HFFc6 (cell line): ENCODE measurements around the gene TOMM34. TPM values are rescaled to one million over a fixed set of nuclear protein-coding genes. Genes with fewer than 3 reads are reported as not detected.
A peak's percentile ranks its signal among the peaks of the same experiment; 100 is the strongest.

Experiments used
- DNase-seq: peaks from one replicate; pipeline ENCODE4 v3.0.0-alpha.2; 2018
- H3K27ac Mint-ChIP-seq: 2 replicates; pipeline ENCODE4 v1.8.0; 2020; ENCODE audit warnings: mild to moderate bottlenecking, mixed read lengths
- H3K27me3 Mint-ChIP-seq: 2 replicates; pipeline ENCODE4 v1.8.0; 2021; ENCODE audit warnings: mild to moderate bottlenecking, moderate library complexity, mixed read lengths; ENCODE audit not compliant: insufficient read depth
- H3K36me3 Mint-ChIP-seq: 2 replicates; pipeline ENCODE4 v1.8.0; 2021; ENCODE audit warnings: low read depth, mixed read lengths
- H3K4me1 Mint-ChIP-seq: 2 replicates; pipeline ENCODE4 v1.8.0; 2020; ENCODE audit warnings: low read depth, mixed read lengths
- H3K4me3 Mint-ChIP-seq: 2 replicates; pipeline ENCODE4 v1.8.0; 2020; ENCODE audit warnings: mild to moderate bottlenecking, moderate library complexity, mixed read lengths
- H3K9me3 Mint-ChIP-seq: 2 replicates; pipeline ENCODE4 v1.8.0; 2020; ENCODE audit warnings: mild to moderate bottlenecking, mixed read lengths
- total RNA-seq, 6 experiments: library from RNA; stranded (reverse); fragmentation: NEBNext Ultra II Directional; extraction: Animal tissue kit (Norgen Biotek cat#: 25700); gene quantifications; 2 replicates in 1 of 6; 3 replicates in 5 of 6; pipeline ENCODE4 v1.2.3, GENCODE V29; 2021
- TF ChIP-seq, protein P1 (sequence below): fragments of 200-600 bp; sonication (generic); IDR thresholded peaks from 2 replicates; pipeline ENCODE4 v1.5.0; 2021; ENCODE audit warnings: antibody characterized with exemption, mild to moderate bottlenecking

The TOMM34 gene
- total RNA-seq, 6 experiments from 2014 or later: 88.5 to 96.5 (median 93.0) TPM

- H3K27ac Mint-ChIP-seq: peak overlapping the region; percentile 90; the same call in 1 of the 2 replicates
- H3K4me1 Mint-ChIP-seq: peaks cover 63% of the 10 kb centered on the region
- H3K36me3 Mint-ChIP-seq: peaks cover 38% of the 10 kb centered on the region
- no peak for DNase-seq
- H3K9me3 Mint-ChIP-seq: no peaks in the 10 kb centered on the region
- peak overlapping the region; percentile 93 for H3K4me3 Mint-ChIP-seq
- no peaks in the 10 kb centered on the region for H3K27me3 Mint-ChIP-seq
- TF ChIP-seq, protein P1, sequence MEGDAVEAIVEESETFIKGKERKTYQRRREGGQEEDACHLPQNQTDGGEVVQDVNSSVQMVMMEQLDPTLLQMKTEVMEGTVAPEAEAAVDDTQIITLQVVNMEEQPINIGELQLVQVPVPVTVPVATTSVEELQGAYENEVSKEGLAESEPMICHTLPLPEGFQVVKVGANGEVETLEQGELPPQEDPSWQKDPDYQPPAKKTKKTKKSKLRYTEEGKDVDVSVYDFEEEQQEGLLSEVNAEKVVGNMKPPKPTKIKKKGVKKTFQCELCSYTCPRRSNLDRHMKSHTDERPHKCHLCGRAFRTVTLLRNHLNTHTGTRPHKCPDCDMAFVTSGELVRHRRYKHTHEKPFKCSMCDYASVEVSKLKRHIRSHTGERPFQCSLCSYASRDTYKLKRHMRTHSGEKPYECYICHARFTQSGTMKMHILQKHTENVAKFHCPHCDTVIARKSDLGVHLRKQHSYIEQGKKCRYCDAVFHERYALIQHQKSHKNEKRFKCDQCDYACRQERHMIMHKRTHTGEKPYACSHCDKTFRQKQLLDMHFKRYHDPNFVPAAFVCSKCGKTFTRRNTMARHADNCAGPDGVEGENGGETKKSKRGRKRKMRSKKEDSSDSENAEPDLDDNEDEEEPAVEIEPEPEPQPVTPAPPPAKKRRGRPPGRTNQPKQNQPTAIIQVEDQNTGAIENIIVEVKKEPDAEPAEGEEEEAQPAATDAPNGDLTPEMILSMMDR: no peak
Measured at GRCh38 chr20:44958276-44958675, 1.9 kb downstream of the TOMM34 start.

DNA sequence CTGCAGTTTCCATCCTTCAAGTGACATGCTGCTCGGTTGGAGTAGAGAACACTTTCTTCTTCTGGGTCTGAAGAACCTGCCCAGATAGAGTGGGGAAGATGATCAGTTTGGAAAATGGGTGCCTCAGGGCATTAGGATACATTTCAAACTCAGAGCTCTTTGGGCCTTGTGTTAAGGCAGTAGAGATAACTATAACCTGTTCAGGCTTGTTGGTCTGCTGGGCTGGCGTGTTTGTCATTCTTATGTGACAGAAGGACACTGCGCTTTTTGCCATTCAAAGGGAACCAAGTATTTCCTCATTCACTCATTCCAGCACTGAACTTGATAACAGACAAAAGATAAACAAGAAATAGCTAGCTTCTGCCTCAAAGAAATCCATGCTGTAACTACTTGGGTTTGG, 3.8 kb downstream of the TOMM34 start:
- Mint-ChIP-seq H3K27me3 (no peaks in the 10 kb centered on the region), H3K4me1 (peaks cover 62% of the 10 kb centered on the region), H3K36me3 (peaks cover 52% of the 10 kb centered on the region), H3K4me3 (no peak overlapping the region), H3K27ac (no peak overlapping the region), H3K9me3 (no peaks in the 10 kb centered on the region)
- no peak for DNase-seq
- TF ChIP-seq, protein P1: no peak

DNA sequence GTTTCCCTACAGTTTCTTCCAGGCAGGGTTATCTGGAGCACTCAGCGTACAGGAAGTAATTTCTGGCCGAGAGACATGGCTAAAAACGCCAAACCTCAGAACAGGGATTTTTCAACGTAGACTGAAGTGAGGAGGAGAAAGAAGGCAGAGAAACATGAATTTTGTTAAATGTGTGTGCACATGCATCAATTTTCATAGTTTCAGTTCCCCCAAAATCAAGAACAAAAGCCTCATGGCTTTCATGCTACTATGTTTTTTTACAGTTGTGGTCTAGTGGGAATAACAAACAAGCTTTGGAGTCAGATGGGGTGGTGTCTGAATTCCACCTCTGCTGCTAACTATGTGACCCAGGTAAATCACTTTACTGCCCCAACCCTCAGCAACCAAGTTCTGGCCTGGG, 4.9 kb downstream of the TOMM34 start:
- Mint-ChIP-seq H3K4me3 (no peak overlapping the region), H3K9me3 (no peaks in the 10 kb centered on the region), H3K27me3 (no peaks in the 10 kb centered on the region), H3K27ac (peak overlapping the region; percentile 19; the same call in 1 of the 2 replicates), H3K4me1 (peaks cover 50% of the 10 kb centered on the region), H3K36me3 (peaks cover 54% of the 10 kb centered on the region)
- TF ChIP-seq, protein P1: no peak
- DNase-seq: no peak

GRCh38 chr20:44954211-44954610, 6.0 kb downstream of the TOMM34 start:
- Mint-ChIP-seq H3K27me3 (no peaks in the 10 kb centered on the region), H3K36me3 (peaks cover 60% of the 10 kb centered on the region), H3K4me1 (peaks cover 46% of the 10 kb centered on the region), H3K9me3 (no peaks in the 10 kb centered on the region), H3K27ac (no peak overlapping the region), H3K4me3 (no peak overlapping the region)
- TF ChIP-seq, protein P1: no peak
- no peak for DNase-seq

DNA sequence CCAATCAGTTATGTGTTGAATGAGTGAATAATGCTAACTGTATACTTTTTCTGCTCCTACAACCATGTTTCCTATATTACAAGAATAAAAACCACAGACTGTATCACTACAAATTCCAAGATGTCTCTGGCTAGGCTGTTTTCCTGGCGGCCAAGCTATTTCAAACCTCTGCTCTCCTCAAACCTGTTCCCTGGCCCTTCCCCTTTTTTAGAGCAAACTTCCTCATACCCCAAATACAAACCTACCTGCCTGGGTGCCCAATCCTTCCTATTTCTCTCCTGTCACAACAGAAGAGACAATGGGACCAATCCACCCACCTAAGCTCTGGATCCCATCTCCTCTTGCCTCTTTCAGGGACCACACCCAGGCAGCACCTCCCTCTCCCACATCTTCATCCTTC, 7.5 kb downstream of the TOMM34 start:
- no peaks in the 10 kb centered on the region for H3K27me3 Mint-ChIP-seq
- no peak for DNase-seq
- H3K9me3 Mint-ChIP-seq: no peaks in the 10 kb centered on the region
- H3K27ac Mint-ChIP-seq: peak overlapping the region; percentile 34; the same call in 1 of the 2 replicates
- peaks cover 31% of the 10 kb centered on the region for H3K4me1 Mint-ChIP-seq
- H3K4me3 Mint-ChIP-seq: no peak overlapping the region
- TF ChIP-seq, protein P1: no peak
- H3K36me3 Mint-ChIP-seq: peaks cover 55% of the 10 kb centered on the region

DNA sequence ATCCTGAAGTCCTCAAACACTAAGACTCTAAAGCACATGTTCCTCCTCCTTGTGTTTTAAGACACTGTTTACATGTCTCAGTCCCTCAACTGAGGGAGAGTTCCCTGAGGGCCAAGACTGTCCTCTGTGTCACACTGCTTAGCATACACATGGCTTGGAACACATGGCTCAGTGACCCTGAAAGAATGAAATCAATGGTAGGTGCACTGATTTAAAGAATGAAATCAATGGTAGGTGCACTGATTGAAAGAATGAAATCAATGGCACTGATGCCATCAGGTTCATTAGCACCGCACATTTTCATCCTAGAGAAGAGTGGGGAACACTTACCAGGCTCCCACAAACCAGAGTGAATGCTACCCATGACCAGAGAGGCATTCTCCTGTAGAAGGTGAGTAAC, 9.8 kb downstream of the TOMM34 start:
- DNase-seq: no peak
- H3K4me3 Mint-ChIP-seq: no peak overlapping the region
- peaks cover 58% of the 10 kb centered on the region for H3K36me3 Mint-ChIP-seq
- peaks cover 21% of the 10 kb centered on the region for H3K4me1 Mint-ChIP-seq
- no peaks in the 10 kb centered on the region for H3K27me3 Mint-ChIP-seq
- peak overlapping the region; percentile 13; the same call in 1 of the 2 replicates for H3K27ac Mint-ChIP-seq
- no peaks in the 10 kb centered on the region for H3K9me3 Mint-ChIP-seq
- TF ChIP-seq, protein P1: no peak
